Stimulated activated CD4-positive, alpha-beta T cell treated with anti-CD3 and anti-CD28 coated beads, Interleukin-4, amount 100 ng/mL, for 1 hour (primary cell): ENCODE measurements around the gene ENPP7.

Experiments
- DNase-seq: peaks from one replicate; pipeline ENCODE4 v3.0.0-alpha.2; 2020

The ENPP7 gene, protein sequence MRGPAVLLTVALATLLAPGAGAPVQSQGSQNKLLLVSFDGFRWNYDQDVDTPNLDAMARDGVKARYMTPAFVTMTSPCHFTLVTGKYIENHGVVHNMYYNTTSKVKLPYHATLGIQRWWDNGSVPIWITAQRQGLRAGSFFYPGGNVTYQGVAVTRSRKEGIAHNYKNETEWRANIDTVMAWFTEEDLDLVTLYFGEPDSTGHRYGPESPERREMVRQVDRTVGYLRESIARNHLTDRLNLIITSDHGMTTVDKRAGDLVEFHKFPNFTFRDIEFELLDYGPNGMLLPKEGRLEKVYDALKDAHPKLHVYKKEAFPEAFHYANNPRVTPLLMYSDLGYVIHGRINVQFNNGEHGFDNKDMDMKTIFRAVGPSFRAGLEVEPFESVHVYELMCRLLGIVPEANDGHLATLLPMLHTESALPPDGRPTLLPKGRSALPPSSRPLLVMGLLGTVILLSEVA

DNA sequence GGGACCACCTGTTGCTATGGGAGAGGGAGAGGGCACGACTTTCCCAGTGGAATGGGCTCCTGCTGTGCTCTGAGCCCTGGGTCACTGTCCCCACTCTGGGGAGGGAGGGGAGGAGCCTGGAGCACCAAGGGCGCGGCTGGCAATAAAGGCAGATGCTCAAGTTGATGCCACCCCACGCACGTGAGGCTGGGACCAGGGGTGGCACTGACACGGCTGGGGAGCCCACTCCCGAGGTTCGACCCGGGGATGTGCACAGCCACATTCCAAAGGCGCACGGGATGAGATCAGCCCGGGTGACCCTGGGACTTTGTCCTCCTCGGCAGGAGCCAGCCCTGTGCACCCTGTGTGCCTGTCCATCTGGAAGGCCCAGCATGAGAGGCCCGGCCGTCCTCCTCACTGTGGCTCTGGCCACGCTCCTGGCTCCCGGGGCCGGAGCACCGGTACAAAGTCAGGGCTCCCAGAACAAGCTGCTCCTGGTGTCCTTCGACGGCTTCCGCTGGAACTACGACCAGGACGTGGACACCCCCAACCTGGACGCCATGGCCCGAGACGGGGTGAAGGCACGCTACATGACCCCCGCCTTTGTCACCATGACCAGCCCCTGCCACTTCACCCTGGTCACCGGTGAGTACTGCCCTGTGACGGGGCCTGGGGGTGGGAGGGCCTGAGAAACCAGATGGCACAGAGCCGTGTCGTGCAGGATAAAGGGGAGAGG is at the start of gene ENPP7:
Gene ENPP7, plus strand, starts transcription at position 175 of the 715 bp plus-strand sequence. Its CDS starts 197 bp downstream, at position 372.
- no peak for DNase-seq

DNA sequence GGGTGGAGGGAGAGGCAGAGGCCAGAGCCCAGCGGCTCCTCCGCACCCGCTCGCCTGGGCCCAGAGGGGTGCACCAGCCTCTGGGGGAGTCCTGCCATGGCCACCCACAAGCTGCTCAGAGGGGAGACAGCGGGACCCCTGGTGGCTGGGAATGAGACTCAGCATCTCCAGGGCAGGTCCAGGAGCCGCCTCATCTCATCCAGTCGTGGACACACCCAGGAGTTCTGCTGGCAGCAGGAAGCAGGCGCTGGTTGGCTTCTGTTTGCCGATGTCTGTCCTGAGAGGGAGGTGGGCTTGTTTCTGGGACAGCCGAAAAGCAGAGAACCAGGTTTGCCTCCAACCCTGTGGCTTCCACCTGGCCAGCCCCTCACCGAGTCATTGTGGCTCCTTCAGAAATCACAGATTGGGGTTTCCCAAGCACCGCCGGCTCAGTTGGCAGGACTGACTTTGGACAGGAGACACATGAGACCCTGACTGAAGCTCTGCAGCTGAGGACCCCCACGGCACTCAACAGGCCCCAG is 49.6 kb upstream of the ENPP7 start:
- no peak for DNase-seq

DNA sequence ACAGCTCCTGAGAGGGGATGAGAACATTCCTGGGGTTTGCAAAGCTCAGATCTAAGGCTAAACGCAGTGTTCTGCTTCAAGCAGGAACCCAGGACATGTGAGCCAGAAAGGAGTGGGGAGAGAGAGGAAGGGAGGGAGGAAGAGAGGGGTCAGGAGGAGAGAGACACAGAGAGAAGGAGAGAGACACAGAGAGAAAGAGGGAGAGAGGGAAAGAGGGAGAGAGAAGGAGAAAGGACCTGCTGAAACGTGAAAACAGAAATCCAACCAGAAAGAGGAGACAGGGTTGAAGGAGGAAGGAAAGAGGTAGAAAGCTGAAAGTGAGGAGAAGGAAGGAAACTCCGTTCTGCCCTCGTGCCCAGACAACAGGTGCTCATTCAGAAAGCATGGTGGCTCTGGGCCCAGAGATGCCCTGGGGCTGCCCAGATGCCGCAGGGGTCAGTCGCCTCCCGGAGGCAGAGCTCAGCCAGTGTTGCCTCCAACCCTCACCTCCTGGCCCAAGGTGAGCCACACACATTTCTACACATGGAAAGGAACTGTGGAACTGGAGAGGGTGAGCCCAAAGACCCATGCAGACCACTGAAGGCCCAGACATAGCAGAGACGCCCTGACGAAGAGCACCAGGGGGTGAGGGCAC is 49.0 kb upstream of the ENPP7 start:
- no peak for DNase-seq

DNA sequence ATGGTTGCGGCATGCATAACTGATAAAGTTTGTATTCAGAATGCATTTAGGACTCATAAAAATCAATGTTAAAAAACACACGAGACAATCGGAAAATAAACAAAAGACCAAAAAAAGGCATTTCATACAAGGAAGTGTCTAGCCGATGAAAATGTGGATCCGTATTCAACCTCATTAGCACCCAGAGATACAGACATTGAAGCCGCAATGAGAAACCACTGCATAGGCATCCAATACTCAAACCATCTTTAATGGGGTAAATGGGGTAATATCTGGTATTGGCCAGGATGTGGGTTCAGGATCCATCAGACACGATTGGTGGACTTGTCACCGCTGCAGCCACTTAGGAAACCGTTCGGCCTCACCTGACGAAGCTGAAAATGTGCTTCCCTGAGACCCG is 47.4 kb upstream of the ENPP7 start:
- no peak for DNase-seq

DNA sequence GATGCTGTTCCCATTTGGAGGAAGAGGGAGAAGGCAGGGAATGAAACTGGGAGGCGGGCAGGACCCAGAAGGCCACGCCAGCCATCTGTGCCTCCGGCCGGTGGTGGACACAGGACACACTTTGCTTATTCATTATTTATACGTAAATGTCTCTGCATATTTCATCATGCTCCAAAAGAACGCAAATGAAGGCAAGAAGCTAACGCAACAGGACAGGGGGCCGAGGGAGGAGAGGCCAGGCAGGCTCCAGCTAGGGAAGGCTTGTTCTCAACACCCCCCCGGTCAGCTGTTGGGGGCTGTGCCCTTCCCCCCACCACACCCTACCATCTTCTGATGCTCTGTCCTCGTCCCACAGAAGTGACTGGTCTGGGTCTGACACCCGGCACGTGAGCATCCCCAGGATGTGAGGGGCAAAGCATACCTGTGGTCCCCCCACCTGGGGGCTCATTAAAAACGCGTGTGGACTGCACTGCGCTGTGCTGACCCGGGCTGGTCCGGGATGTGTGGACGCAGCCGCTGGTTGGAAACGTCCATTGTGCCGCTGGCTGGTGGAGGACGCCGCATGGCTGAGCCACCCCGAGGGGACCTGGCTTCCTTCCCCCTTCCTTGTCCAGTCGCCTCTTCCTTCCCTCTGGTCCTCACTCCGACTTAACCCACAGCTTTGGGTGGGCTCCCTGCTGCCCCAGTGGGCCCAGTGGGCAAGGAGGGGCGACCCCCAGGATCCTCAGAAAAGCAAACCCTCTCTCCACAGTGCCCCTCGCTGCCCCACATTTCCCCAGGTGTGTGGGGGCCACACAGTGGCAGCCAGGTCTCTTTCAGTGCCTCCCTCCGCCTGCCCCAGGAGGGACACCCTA is 46.4 kb upstream of the ENPP7 start:
- no peak for DNase-seq

DNA sequence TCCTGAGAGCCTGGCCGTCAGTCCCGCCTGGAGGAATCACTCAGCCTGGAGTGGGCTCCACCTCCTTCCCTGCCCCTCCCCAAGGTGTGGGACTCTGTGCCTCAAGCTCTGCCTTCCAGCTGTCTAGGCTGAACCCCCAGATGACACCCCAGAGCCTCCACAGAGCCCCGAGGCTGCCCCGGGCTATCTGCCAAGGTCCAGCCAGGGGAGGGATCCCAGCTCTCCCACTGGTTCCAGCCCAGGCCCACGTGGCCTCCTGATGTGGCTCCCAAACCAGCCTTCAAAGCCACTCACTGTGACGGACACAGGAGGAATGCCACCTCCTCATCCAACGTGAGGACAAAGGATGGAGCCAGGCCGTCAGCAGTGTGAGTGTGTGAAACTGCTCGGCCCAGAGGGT is 45.6 kb upstream of the ENPP7 start:
- no peak for DNase-seq

DNA sequence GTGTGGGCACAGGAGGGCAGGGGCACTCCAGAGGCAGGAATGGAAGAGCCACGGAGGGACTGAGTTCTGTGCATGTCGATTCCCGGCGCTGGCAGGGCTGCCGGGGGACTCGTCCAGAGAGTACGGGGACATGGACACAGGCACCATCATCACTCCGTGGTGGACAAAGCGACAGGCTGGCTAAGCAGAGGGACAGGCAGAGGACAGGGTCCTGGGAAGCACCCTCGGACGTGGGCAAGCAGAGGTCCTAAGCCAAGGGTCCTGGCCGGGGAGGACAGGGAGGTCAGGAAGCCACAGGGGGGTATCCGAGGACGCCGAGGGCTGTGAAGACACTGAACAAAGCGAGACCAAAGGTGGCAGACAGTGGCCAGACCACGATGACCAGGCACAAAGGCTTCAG is 44.3 kb upstream of the ENPP7 start:
- no peak for DNase-seq

DNA sequence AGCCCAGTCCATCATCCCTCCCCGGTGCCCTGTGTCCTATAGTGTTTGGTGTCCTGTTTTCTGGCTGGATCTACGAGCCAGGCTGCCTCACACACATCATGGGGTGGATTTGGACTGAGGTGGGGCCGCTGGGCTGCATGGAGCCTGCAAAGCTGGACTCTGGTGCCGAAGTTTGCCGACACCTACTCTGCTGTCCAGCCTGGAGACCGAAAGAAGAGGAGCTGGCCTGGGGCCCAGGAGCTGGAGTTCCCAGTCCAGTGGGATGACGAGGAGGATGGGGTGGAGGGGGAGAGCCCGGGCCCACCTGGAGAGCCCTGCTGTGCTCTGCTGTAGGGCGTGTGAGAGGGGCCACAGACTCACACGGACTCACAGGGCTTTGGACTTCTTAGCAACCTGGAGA is 40.3 kb upstream of the ENPP7 start:
- DNase-seq: no peak

DNA sequence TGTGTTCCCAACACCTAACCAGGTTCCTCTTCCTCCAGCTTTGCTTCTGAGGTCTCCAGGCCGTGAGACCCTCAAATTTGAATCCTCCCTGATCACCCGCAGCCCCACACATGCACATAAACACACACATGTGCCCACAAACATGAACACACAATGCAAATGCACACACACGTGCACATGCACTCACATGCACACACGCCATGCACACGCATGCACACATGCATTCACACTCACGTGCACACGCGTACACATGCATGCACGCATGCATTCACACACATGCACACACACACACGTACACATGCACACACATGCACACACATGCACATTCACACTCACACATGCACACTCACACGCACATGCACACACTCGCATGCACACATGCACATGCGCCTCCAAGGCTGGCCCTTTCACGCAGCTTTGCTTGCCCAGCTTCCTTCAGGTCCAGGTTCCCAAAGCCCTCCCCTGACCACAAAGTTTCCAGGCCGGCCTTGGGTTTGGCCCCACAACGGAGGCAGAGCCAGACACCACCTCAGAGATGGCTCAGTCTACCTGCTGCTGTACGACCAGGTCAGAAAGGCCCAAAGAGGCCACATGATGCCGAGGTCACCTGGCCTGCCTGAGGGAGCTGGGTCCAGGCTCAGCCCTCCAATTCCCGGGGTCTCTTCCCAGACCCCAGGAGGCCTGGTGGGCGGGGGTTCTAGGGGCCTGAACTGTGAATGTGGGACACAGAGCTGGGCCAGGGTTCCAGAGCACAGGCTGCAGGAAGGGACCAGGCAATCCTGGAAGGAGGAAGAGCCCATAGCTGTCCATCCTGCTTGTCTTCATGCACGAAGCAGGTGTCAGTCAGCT is 39.5 kb upstream of the ENPP7 start:
- no peak for DNase-seq

DNA sequence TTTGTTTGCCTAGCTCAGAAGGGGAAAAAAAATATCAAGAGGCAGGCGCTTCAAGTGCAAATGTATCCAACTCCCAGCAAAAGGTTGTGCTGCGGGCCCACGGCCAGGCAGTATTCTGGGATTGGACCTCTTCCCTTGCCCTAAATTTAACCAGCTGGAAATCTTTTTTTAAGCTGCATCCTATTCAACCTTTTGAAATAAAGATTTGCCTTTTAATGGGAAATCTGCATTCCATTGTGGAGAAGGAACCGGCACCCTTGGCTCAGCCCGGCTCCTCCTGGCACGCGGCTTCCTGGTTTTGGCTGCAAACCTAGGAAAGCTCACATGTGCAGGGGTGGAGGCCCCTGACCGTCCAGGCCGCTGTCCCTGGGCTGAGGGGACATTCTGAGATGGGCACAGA is 38.8 kb upstream of the ENPP7 start:
- no peak for DNase-seq

DNA sequence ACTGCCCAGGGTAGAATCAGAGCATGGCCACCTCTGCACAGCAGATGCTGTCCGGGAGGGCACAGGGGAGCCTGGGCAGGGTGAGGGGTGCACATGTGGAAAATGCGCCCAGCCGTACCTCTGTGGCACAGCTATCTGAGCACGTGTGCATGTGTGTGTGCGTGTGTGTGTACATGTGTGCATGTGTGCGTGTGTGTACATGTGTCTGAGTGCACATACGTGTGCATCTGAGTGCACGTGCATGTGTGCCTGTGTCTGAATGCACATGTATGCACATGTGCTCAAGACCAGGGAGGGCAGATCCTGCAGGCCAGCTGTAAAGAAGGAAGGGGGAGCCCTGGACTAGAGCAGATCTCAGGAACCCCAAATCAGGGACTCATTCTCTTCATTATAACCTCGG is 37.3 kb upstream of the ENPP7 start:
- DNase-seq: no peak

DNA sequence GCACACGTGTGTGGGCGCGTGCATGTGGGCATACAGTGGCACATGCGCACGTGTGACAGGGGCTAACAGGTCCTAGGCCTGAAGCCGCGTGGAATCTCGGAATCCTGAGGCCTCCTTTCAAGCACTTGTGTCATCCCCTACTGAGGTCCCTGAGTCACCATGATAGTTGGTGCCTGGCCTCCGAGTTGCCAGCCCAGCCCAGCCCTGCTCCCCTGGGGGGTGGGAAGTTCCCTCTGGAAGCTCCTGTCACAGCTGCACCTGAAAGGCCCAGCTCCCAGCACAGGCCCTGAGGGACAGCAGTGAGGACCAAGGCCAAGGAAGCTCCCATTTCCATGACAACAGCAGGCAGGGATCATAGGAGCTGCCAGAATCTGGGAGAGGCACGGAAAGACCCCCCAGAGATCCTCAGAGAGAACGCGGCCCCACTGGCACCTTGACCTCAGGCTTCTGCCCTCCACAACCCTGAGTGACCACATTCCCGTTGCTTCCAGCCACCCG is 35.4 kb upstream of the ENPP7 start:
- DNase-seq: no peak

DNA sequence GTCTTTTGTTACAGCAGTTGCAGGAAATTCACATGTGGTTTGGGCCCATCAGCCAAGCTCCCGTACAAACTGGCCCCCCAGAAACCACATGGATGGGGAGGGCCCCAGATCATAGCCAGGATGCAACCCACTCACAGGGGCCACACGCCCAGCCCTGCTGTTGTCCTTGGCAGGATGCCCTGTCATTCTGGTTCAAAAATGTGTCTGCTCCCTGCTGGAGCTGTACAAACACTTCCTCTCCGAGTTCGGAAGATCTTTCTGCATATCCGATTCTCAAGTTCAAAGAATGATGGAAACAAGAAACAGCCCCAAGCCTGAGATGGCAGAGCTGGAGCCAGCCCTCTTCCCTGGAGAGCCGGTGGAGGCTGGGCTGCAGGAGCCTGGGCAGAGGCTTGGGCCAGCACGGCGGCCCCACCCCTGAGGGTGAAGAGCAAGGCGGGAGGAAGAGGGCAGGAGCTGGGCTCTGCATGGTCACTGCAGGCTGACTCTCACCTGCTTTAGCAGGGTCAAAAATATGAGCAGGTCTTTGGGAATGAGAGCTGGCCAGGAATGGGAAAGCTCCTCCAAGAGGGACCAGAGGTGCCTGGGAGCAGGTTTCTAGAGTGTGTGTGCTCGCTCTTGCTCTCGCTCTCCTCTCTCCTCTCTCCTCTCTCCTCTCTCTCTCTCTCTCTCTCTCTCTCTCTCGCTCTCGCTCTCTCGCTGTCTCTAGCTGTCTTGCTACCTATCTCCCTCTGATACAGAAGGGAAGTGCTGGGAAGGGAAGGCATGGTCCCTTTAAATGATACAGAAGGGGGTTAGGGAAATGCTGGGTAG is 34.7 kb upstream of the ENPP7 start:
- DNase-seq: no peak

DNA sequence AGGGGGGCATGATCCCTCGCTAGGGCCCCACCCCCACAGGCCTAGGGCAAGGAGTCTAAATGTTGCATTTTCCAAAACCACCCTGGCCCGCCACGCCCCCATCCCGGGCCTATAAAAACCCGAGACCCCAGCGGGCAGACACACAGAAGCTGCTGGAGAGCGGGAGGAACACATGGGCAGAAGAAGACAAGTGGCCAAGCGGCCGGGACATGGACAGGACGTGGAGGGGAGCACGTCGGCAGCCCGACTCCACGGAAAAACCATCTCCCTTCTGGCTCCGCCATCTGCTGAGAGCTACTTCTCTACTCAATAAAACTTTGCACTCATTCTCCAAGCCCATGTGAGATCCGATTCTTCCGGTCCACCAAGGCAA is 34.1 kb upstream of the ENPP7 start:
- no peak for DNase-seq

DNA sequence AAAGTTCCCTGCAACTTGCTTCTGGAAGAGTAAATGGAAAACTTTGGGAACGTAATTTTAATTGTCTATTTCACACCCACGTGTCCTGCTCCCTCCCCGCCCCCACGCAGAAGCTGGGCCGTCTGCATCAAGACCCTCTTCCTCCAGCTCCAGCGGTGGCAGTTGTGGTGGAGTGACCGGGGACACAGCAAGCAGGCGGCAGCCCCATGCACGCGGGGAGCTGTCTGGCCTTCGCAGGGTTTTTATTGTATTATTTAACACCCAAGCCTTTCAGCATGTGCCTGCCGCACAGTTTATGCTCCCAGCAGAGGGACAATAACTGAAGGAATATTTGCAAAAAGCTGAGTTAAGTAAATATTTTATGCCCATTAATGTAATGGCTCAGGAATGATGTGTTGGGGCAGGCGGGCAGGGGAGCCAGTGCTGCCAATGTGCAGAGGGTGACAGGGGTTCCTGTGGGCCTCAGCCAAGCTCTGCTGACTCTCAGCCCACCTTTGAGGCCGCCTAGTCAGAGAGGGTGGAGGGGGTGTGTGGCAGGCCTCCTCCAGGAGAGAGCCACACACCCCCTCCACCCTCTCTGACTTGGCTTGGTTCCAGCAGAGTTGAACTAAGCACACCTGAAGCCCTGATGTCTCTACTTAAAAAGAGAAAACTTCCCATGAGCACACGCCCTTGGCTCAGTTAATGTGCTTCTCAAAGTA is 32.4 kb upstream of the ENPP7 start:
- no peak for DNase-seq

DNA sequence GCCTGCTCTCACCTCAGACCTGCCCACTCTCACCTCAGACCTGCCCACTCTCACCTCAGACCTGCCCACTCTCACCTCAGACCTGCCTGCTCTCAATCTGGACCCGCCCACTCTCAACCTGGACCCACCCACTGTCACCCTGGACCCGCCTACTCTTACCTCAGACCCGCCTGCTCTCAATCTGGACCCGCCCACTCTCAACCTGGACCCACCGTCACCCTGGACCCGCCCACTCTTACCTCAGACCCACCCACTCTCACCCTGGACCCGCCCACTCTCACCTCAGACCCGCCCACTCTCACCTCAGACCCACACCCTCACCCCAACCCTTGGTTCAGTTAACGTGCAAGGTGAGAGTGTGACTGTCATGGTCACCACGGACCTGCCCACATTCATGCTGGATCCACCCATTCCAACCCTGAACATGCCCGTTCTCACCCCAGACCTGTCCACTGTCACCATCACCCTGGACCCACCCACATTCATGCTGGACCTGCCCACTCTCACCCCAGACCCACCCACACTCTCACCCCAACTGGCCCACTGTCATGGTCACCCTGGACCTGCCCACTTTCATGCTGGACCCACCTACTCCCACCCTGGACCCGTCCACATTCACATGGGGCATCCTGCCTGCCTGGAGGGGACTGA is 31.2 kb upstream of the ENPP7 start:
- DNase-seq: no peak

DNA sequence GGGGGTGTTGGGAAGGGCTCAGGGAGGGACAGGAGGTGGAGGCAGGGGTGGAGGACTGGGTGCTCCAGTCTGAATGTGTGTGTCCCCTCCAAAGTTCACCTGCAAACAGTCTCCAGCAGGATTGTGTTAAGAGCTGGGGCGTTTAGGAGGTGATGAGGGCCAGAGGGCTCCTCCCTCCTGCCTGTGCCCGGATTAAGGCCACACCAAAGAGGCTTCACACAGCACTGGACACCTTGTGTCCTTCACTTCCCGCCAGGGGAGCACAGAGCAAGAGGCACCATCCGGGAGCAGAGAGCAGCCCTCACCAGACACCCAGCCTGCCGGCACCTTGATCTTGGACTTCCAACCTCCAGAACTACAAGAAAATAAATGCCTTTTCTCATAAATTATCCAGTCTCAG is 30.2 kb upstream of the ENPP7 start:
- no peak for DNase-seq

DNA sequence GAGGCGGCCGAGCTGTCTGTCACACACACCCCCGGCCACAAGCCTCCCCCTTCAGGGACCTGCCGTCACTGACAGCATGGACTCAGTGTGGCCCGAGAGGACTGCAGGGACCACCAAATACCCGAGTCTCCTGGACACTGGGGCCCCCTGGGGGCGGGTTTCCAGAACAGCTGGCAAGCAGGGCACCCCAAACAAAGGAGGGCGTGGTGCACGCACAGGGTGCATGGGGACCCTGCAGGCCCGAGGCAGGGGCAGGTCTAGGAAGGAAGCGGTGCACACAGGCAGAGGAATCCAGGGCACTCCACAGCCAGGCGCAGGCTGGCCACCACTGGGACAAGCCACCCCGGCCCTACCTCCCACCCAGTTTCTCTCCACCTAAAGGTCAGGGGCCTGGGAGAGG is 28.7 kb upstream of the ENPP7 start:
- no peak for DNase-seq

DNA sequence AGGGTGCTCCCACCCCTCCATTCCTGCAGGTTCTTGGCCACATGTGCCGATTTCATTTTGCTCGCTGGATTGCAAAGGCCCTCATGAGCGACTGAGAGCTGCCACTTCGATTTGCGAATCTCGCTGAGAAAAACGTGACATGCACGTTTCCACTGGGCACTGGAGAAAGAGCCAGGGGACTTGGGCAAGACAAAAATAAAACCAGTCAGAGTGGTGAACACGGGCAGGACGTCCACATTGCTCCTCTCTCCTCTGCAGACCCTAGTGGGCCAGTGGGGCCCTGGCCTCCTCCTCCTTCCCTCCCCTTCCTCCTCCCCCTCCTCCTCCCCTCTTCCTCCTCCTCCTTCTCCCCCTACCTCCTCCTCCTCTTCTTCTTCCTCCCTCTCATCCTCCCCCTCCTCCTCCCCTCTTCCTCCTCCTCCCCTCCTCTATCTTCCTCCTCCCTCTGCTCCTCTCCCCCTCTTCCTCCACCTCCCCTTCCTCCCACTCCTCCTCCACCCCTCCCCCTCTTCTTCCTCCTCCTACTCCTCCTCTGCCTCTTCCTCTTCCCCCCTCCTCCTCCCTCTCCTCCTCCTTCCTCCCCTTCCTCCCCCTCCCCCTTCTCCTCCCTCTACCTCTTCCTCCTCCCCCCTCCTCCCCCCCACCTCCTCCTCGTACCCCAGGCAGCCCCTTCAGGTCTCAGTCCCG is 28.1 kb upstream of the ENPP7 start:
- DNase-seq: no peak
